ENCODE measurements around the gene LIN54. TPM values are rescaled to one million over a fixed set of nuclear protein-coding genes. Genes with fewer than 3 reads are reported as not detected.

LIN54 gene
- total and polyA plus RNA-seq, 9 of the 15 experiments (the other 6 are each of a cell fraction or from before 2014, with no cell fraction given), result 2.2 to 22.5 (median 15.8) TPM

- ChIA-PET POLR2A (interaction anchor here (0.6 to 3.1 kb wide), 25 partner anchors 8 to 385 kb away, joined by 3 to 39 read pairs (median 4); partner anchors contain the start of genes COPS4, COQ2, LIN54 and SEC31A), CTCF (ENCODE audit: low intra/inter-chr PET ratio) (no interaction called here)
- H3K36me3 ChIP-seq (ENCODE audit: control insufficient read depth, insufficient read depth, low read length), result peaks cover 35% of the 10 kb centered on the region
- intact Hi-C loops (cut with micrococcal nuclease), result loop anchor here (2.0 to 5.0 kb wide), 4 partner anchors 112 to 528 kb away; partner anchors contain the start of genes COPS4, COQ2 and HNRNPD
- peak; percentile 94 to 99 (median 96) for DNase-seq (ENCODE audit: extremely low read depth in 1 of 4, low spot score in 3 of 4)
- H3K79me2 ChIP-seq (ENCODE audit: control insufficient read depth, insufficient read depth, low read length), result peaks cover 70% of the 10 kb centered on the region
- H3K9me1 ChIP-seq (ENCODE audit: control insufficient read depth, insufficient read depth, low read length), result no peaks in the 10 kb centered on the region
- in situ Hi-C loops (cut with MboI), result no loop called here
- FAIRE-seq, result peak; percentile 99
- H4K20me1 ChIP-seq (replicated peaks; ENCODE audit: control insufficient read depth, insufficient read depth, low read length), result peaks cover 7% of the 10 kb centered on the region; the same call in 1 of the 2 replicates
- no peaks in the 10 kb centered on the region for H3K9me3 ChIP-seq (replicated peaks; ENCODE audit: control insufficient read depth, insufficient read depth, low read depth, low read length)
- peak within 1 kb of the TSS; percentile 86 to 99 for H3K9ac ChIP-seq (ENCODE audit: insufficient read depth in 1 of 2, low read depth in 2 of 2, low read length in 2 of 2)
- H2AFZ ChIP-seq (ENCODE audit: low read depth, low read length), result peak within 1 kb of the TSS; percentile 92
- no peaks in the 10 kb centered on the region for H3K27me3 ChIP-seq (ENCODE audit: control insufficient read depth in 2 of 2, insufficient read depth in 2 of 2, low read length in 2 of 2)
- H3K4me1 ChIP-seq (replicated peaks in 1 of 2; ENCODE audit: control insufficient read depth in 2 of 2, insufficient read depth in 2 of 2, low read length in 2 of 2), result peaks cover 5 to 11% of the 10 kb centered on the region in 2 experiments; a peak in 4 of 5 replicates
- peak within 1 kb of the TSS; percentile 75 for H3K4me3 ChIP-seq
- H3K4me2 ChIP-seq (ENCODE audit: insufficient read depth, low read length), result peak within 1 kb of the TSS; percentile 100
- WGBS (ENCODE audit: insufficient coverage, low coverage, missing lambda C conversion rate), result under 1% methylated on average over 63 of the region's 67 CpGs
- ATAC-seq, result peak; percentile 92
- BruUV-seq (replicated peaks), result no TSS peak
- H3K27ac ChIP-seq (ENCODE audit: extremely low read depth, low read depth, low read length), result peak within 1 kb of the TSS; percentile 100
- no peak for TF ChIP-seq CREB3 (tag; conservative IDR thresholded peaks at IDR 0.05; ENCODE audit: low read depth)
- peak; percentile 97 for TF ChIP-seq MTA3 (IDR thresholded peaks at IDR 0.05; ENCODE audit: borderline replicate concordance)
- peak; percentile 77; the same call in 1 of the 2 replicates for TF ChIP-seq ZNF609 (CRISPR knock-in tag; IDR thresholded peaks at IDR 0.05; ENCODE audit: borderline replicate concordance)
- no peak for TF ChIP-seq POU5F1 (IDR thresholded peaks at IDR 0.05; ENCODE audit: borderline replicate concordance, low read depth, low read length, partially characterized antibody)
- 0 out of 2 replicates have a peak, but pooled peaks have one; percentile 33 for TF ChIP-seq HIVEP1 (CRISPR knock-in tag; IDR thresholded peaks at IDR 0.05)
- peak; percentile 45 for TF ChIP-seq FUS (optimal IDR thresholded peaks at IDR 0.05; ENCODE audit: low read depth, low read length)
- TF ChIP-seq ZBTB5 (IDR thresholded peaks at IDR 0.05), result no peak
- TF ChIP-seq XRCC4 (IDR thresholded peaks at IDR 0.05; ENCODE audit: extremely low read depth, insufficient read depth, insufficient read length), result no peak
- TF ChIP-seq PHF20 (IDR thresholded peaks at IDR 0.05; ENCODE audit: partially characterized antibody), result peak; percentile 39
- no peak for TF ChIP-seq SMARCE1 (IDR thresholded peaks at IDR 0.05)
- no peak for TF ChIP-seq BCOR (IDR thresholded peaks at IDR 0.05)
- no peak for TF ChIP-seq ZNF184 (CRISPR knock-in tag; IDR thresholded peaks at IDR 0.05)
- no peak for TF ChIP-seq ZFP1 (CRISPR knock-in tag; IDR thresholded peaks at IDR 0.05)
Measured at GRCh38 chr4:82900411-82901182, 110.0 kb downstream of the LIN54 start, which contains the start of gene THAP9. Gene THAP9, plus strand, starts transcription at chr4:82900735. Its CDS starts 68 bp downstream, at chr4:82900803.
